HG03575 (cell line): ENCODE measurements around the gene APBA1.
"Not testable (repeated sequence)": the region's sequence is repeated elsewhere in the genome, so short reads cannot be mapped to it uniquely, and the experiment has no call there.

Experiments used
- ATAC-seq: cut with Tn5 transposase; IDR thresholded peaks from one replicate; pipeline ENCODE4 v1.9.1; 2021; ENCODE audit not compliant: unreplicated experiment, insufficient number of reproducible peaks, low FRiP score; ENCODE audit errors: extremely low read depth

The APBA1 gene

DNA sequence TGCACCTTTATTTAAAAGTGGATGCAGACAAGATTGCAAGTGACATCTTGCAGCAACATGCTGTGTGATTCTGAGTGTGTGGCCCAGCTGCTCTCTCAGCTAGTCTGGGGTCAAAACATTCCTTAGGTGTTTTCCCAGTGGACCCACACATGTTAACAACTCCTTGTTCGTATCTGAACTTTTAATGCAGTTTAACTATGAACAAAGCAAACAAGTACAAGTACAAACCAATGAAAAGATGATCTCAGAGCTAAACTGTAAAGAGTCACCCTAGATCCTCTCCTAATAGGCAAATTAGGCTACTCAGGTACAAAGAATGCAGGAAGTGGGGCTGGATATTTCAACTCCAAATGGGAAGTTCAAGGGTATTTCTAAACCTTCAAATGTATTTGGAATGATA is 238.8 kb downstream of the APBA1 start:
- no peak for ATAC-seq

DNA sequence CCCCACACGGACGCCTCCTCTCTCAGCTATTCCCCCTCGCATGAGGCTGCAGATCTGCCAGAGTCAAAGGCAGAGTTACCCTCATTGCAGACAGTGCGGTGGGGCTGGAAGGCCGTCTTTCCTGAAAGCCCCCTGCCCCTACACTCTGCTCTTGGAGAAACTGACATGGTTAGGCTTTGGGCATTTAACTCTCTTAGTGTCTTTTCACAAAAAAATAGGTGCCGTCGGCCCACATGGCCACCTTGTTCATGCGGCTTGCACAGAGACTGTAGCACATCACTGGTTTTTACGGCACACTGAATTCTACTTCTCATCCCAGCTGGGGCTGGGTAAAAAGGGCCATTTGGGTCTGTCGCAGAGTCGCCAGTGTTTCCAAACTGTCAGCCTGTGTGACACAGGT is 239.5 kb downstream of the APBA1 start:
- no peak for ATAC-seq

DNA sequence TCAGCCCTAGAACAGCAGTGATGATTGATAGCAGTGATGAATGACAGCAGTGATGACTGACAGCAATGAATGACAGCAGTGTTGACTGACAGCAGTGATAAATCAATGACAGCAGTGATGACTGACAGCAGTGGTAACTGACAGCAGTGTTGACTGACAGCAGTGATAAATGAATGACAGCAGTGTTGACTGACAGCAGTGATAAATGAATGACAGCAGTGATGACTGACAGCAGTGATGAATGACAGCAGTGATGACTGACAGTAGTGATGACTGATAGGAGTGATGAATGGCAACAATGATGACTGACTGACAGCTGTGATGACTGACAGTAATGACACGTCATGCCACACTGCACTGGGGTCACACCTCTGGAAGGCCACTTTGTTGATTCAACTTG is 240.4 kb downstream of the APBA1 start:
- no peak for ATAC-seq

DNA sequence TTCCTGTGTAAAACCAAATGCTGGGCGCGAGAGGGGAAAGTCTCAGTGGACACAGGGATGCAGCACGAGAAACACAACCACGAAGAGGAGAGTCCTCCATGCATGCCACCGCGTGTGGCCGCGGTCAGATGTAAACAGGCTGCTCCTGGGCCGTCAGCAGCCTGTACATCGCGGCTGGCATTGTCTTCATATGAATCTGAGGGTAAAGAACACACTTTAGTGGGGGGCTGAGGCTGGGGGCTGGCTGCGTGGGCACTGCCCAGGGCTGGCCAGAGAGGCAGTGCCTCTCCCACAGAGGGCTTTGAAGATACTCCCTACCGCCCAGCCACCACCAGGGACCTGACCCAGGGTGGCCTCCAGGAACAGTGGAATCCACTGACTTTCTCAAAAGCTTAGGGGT is 241.0 kb downstream of the APBA1 start:
- ATAC-seq: no peak

DNA sequence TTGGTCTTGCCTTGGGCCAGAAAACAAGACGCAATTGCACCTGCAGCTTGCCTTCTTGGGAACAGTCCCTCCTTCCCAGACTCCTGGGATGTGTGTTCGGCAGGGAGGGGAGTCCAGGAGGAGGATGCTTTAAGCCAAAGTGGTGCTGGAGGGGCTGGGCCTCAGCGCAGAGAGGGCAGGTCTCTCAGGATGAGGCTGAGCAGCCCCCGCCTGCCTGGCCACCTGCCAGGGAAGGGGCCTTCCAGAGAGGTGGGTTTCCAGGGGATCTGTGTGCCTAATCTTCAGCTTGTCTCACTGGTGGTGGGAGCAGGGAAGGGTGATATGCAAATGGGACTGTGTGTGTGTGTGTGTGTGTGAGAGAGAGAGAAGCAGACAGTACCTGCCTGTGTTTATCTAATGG is 242.0 kb downstream of the APBA1 start:
- ATAC-seq: no peak

DNA sequence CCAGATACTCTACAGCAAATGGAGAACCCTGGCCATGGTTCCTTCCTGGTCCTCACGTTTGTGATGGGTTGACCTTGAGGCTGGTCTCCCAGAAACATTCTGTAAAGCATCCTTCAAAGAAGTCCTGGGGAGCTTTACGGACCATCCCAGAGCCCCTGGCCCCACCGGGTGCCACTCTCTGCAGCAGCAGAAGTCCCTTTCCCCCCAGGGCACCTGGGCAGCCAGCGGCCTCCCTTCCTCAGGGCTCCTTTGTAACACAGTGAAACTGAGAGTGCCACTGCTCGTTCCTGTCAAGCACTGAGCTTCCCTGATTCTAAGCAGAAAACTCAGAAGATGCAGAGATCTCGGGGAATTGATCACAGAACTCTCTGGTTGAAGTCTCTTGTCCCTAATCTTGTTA is 242.9 kb downstream of the APBA1 start:
- ATAC-seq: no peak

DNA sequence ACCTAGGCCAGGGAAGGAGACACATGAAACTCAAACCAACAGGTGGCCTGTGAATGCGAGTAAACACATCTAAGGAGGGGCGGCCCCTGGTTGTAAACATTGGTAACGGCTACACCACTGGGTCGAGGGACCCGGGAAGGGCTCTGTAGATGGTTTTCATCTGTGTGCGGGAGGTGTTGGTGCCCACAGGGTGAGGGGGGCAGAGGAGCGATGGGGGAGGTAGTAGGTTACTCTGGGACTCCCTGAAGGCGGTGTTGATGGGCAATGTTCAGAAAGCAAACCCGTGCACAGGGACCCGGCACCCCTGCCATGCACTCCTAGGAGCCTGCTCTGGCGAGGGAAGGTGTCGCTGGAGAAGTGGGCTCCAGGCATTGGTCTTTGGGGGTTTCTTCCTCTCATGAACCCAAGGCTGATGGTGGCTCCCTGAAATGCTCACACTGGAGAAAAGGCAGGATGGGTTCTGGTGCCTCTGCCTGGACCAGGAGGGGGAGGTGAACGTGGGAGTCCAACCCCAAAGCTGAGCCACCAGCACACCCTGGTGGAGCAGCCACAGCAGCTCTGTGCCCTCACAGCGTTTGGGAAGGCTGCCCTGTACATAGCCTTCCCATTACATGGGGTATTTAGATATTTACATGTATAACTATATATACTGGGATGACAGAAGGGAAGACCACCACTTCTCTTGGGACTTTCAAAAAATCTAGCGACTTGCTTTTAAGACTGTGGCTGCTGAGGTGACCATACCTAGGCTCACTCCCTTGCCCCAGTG is 244.0 kb downstream of the APBA1 start:
- no peak for ATAC-seq

DNA sequence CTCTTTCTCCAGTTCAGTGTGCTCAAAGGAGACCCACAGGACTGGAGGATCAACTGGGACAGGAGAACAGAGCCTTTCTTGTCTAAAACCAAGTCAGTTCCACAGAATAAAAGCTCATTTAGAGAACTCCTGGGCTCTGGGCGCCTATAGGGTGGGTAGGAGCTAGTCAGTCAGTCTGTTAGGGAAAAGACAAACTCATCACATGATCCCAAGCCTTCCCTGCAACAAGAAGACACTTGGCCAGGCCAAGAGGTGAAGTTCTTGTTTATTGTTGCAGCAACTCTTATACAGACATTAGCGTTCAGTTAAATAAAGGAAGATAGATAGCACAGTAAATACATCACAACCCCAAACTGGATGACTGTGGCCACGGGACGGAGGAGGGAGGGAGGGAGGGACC is 244.9 kb downstream of the APBA1 start:
- no peak for ATAC-seq

DNA sequence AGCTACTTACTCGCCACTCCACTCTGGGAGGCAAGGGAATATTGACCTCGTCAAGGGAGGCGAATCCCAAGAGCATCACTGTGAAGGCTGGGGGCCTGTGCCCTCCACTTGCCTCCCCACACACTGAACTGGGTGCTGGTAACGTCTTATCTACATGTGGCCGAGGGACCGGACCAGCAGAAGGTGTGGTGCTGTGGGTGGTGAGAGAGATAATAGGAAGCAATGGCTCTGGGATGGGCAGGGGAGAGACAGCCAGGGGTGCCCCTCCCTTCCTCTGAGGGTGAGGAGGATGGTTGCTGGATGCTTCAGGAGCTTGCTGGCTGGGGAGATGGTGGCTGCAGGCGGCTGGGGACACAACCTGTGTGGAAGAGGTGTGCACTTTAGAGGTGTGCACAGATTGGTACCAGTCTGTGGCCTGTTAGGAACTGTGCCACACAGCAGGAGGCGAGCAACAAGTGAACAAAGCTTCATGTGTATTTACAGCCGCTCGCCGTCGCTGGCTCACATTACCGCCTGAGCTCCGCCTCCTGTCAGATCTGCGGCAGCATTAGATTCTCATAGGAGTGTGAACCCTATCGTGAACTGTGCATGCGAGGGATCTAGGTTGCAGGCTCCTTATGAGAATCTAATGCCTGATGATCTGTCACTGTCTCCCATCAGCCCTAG is 246.9 kb downstream of the APBA1 start:
- ATAC-seq: no peak

DNA sequence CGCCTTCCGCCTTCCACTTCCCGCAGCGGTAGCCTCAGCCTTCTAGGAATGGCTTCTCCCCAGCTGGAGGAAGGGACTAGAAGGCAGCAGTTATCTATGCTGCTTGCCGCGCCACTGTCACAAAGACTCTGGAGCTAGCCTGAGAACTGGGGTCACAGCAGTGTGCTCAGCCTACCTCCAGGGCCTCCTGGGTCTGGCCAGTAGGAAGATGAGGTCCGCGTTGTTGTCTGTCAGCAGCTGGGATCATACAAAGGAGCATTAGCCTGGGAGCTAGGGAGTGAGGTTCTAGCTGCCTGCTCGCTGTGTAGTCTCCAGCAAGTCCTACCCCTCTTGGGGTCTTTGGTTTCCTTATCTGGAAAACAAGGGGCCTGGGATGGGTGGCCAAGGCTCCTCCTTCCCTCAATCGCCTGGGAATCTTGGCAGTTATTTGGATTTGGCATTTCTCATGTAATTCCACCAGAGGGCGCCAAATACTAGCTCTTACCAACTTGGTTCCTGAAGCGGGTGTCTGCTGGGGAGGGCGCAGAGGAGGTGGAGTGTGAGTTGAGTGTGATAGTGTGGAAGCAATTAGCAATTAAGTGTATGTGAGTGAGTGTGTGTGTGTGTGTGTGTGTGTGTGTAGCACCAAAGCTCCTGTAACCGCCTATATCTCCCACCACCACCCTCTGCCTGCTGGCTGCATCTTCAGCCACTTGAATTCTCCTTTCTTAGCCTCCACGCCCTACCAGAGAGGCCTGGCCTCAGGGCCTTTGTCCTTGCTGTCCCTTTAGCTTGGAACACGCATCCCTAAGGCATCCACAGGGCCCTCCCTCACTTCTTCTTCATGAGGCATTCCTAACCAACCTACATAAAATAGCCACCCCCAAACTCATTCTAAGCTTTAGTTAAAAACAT is 250.0 kb downstream of the APBA1 start:
- ATAC-seq: no peak

DNA sequence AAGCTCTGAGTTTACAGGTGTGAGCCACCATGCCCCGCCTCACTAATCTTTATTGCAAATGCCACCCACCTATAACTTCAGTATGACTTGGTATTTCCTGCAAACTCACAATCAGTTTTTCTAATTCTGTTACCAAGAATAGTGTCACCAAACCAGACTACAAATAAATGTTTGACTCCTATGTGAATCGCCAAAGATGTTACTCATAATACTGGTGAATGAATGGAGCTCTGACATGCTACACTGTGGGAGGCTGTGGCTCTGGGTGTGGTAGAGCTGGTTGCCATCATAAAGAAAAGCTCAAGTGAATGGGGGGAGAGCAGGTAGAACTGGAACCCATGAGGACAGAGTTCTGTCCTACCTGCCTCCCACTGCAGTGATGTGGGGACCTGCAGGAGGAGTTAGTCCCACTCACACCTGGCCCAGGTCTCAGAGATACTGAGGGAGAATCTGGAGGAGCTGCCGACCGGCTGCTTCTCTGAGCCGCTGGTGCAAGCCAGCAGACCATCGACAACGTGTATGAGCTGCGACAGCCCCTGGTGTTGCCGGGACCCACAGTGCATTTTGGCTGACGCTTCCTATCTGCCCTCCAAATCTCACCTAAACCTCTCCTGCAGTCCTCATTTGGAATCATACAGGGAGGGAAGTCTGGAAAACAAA is 251.4 kb downstream of the APBA1 start:
- ATAC-seq: no peak

DNA sequence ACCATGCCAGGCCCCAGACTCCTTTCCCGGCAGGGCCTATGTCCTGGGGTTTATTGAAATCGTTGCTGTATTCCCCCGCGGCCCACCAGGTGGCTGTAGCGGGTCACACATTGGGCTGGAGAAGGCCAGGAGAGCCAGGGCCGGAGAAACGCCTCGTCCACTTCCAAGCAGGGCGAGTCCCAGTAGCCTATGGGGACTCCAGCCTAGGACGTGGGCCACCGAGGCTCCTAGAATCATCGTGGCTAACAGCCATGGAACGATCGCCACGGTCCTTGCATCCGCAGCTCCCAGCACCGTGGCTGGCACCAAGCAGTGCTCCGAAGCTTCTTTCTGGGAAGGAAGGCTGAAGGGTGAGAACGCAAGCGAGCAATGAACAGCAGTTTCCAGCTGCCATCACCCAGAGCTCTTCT is 259.4 kb downstream of the APBA1 start:
- ATAC-seq: no peak

DNA sequence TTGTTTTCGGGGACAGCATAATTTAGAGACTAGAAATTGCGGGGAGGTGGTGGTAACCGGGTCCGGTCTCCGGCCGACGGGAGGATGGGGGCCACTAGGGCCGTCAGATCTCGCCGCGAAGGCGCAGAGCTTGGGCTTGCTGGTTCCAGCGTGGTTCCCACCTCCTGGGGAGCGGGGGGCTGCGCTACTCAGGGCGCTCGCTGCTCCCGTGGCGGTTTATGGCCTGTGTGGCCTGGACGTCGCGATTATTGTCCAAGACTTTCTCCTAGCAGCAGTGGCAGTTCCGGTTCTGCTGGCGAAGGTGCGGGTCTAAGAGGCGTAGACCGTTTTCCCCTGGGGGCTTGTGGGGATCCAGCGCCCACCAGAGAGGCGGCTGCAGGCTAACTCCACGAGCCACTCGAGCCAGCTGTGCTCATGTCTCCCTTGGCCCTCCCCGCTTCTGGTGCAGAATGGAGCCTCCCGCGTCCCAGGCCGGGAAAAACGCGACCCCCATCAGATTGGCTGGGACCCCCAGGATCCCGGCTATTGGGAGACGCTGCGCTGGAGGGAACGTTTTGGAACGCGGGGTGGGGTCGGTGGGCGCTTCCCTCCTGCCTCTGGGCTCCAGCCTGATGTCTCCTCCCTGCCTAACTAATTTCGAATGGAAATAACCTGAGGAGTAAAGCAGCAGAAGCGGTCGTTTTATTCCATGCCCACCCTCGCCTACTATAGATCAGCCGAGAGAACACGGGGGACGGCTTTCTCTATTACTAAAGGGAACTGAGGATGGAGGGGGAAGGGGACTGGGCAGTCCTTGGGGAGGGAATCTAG is 260.0 kb downstream of the APBA1 start:
- no peak for ATAC-seq

DNA sequence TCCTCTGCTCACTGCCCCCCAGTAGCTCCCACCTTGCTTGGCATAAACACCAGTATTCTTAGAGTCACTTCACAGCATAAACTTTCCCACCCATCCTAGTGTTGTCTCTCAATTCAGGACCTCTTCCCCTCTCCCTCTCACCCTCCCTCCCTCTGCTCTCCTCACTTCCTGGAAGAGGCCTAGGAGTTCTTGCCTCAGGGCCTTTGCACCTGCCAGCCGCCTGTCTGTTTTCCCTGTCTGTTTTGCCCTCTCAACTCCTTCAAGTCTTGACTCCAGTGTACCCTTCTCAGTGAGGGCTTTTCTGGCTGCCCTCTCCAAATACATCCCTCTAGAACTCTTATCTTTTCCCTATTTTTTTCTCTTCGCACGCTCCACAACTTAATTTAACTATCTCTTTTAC is 260.9 kb downstream of the APBA1 start:
- no peak for ATAC-seq

DNA sequence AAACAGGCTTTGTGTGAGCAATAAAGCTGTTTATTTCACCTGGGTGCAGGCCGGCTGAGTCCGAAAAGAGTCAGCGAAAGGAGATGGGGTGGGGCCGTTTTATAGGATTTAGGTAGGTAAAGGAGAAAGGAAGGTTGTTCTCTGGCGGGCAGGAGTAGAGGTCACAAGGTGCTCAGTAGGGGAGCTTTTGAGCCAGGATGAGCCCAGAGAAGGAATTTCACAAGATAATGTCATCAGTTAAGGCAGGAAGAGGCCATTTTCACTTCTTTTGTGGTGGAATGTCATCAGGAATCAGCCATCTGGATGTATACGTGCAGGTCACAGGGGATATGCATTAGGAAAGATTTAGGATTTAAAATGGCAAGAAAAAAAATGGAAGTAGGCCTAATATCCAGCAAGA is 262.2 kb downstream of the APBA1 start:
- ATAC-seq: not testable (repeated sequence)

DNA sequence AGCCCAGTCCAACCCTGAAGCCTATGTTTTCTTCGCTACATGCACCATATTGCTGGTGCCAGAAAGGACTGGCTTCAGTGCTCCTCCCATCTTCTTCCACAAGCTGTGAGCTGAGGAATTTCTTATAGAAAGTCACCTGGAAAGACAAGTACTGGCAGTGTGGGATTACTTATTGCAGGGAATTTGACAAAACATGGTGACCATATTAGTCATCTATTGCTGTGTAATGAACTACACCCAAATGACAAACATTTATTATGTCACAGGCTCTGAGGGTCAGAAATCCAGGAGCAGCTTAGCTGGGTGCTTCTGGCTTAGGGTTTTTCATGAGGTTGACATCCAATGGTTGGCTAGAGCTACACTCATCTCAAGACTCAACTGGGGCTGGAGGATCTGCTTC is 271.7 kb downstream of the APBA1 start:
- ATAC-seq: no peak

DNA sequence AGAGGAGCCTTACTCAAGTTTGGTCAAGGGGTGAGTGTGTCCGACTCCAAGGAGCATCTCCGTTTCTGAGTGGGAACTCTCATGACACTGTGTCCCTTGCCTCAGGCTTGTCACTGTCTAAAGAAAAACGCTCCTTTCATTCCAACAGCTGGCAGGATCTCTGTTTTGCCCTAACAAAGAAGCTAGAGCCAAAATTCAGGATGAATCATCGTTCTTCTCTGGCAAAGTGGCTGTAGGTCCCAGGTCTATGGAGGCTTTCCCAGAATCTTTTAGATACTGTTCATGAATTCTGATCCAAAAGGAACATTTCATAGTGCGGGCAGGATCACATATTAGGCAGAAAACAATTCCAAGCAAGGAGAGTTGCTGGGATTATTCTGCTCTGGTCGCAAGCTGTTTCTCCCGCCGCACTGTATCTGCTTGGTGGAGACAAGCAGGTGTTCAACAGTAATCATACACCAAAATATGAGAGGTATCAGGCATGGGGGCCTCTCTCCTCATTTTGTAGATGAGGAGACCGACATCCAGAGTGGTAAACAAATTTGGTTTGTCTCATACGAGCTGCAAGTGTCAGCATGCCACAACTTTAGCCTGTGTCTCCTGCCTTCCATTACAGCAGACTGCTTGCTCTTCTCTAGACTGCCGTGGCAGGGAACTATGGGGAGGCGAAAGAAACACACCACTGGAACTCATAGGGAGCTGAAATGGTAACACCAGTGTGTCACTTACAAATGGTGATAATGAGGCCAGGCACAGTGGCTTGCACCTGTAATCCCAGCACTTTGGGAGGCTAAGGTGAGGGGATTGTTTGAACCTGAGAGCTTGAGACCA is 274.6 kb downstream of the APBA1 start:
- ATAC-seq: no peak

DNA sequence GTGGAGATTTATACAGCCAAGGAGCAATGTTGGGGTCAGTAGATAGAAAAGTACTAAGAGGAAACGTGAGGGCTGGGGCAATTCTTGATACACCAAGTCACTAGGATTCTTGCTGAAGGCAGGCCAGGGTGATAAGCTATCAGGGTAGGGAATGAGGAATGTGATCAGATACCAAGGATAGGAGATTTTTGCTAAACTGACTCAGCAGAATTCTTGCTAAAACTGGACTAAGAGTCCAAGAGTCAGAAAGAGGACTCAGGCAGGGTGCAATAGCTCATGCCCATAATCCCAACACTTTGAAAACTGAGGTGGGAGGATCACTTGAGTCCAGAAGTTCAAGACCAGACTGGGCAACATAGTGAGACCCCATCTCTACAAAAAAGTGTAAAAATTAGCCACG is 275.4 kb downstream of the APBA1 start:
- no peak for ATAC-seq
